NCI-H748 (cell line): ENCODE measurements around the gene THSD7A.

ENCODE experiments used
- DNase-seq: peaks from one replicate; lab custom pipeline; 2025; ENCODE audit not compliant: unreplicated experiment; lab: John Stamatoyannopoulos, UW

Gene THSD7A

DNA sequence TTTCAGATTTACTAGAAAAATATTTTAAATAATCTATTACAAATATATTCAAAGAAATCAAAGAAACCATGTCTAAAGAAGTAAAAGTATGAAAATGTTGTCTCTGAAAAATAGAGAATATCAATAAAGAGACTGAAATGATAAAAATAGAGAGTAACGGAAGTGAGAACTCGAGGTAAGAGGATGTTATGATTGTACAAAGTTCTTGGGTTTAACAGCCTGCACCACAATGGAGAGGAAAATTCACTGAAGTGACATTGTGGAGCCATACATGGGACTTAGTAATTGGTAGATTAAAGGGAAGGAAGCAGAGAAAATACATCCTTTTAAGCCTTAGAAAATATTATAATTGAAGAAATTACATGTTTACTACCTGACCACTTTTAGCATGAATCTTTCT, 77.9 kb downstream of the THSD7A start:
- no peak for DNase-seq

DNA sequence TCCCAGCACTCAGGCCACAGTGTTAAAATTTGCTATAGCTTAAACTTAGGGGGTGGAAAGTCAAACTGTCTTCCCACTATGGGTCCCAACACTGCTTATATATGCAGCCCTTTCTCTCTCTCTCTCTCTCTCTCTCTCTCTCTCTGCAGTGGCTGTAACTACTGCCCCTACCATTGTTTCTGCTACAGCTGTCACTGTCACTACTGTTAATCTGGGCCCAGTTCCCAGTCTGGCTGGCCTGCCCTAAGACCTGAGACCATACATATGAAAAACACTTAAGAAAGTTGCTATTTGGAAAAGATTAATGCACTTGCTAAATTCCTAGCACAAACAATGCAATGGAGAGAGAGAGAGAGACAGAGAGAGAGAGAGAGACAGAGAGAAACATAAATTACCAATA, 78.6 kb downstream of the THSD7A start:
- no peak for DNase-seq

DNA sequence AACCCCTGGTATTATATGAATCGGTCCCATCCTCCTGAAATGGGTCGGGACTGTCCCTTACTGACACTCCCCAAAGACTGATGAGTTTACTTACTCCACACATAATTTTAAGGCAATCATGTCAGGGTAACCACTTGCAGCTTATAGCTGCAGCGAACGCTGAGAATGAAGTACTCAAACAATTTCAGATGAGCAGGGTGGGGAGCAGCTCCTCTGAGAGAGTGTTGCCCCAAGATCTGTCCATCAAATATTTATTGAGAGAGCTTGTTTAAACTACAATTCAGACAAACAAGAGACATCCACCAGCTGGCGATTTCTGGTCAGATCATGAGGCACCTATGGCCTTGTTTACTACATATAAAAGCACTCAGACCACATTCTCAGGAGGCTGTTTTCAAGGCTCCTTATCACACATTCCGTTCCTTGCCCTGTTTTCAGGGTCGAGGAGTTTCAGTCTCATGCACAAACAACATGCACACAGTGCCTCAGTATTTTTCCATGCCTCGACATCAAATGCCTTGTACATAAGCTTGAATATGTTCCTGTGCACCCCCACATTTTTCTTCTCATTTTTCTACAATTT, 80.1 kb downstream of the THSD7A start:
- DNase-seq = peak; percentile 26

DNA sequence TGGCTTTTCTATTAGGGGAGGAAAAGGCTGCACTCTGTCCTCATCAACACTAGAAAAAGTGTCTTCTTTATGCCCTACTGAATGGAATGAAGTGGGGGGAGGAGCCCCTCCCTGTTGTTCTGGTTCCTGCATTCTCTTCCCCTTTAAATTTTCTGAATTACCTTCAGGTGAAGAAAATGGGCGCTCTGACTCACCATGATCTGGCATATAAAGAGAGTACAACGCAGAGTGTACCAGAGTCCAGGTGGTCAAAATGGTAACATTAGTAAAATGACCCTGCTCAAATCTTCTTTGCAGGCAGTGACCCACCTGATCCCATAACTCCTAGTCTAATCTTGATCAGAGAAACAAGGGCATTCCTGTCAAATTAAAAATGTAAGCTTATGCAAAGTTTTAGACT, 80.7 kb downstream of the THSD7A start:
- DNase-seq = no peak

DNA sequence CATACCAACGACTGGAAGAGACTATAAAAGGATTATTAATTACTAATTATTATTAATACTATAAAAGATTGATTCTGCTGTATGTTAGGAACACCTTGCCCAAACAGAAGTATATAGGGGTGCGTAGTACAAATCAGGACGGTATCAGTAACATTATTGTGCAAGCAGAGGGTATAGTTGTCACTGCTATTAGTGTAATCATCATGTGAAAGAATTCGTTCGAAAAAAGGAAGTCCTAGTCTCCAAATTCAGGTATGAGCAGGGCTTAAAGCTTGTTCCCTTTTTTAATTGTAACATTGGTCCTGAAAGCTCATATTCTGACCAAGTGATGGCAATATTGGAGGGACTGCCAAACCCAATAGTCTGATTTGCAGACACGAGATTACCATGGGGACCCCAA, 81.8 kb downstream of the THSD7A start:
- DNase-seq = no peak

DNA sequence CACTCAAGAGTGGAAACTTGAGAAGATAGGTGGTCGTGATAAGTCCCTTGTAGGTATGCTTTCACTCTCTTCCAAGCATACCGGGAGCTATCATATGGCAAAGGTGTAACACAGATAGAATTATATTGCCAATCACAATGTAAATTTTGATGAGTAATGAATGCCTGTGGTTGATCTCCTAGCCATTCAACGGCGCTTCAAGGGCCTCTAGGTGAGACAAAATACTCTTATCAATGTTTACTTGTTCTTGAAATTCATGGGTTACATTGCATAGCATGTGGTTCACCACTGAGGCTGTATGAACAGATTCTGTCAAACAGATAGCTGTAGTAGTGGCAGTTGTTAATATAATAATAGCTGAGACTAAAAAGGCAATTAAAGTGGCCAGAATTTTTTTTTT, 82.4 kb downstream of the THSD7A start:
- DNase-seq = no peak

DNA sequence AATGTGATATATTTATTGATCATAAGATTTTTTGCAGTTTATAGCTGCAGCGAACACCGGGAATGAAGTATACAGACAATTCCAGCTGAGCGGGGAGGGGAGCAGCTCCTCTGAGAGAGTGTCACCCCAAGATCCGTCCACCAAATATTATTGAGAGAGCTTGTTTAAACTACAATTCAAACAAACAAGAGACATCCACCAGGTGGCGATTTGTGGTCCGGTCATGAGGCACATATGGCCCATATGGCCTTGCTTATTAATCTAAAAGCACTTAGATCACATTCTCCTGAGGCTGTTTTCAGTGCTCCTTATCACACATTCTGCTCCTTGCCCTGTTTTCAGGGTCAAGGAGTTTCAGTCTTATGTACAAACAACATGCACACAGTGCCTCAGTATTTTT, 83.1 kb downstream of the THSD7A start:
- DNase-seq = peak; percentile 28

DNA sequence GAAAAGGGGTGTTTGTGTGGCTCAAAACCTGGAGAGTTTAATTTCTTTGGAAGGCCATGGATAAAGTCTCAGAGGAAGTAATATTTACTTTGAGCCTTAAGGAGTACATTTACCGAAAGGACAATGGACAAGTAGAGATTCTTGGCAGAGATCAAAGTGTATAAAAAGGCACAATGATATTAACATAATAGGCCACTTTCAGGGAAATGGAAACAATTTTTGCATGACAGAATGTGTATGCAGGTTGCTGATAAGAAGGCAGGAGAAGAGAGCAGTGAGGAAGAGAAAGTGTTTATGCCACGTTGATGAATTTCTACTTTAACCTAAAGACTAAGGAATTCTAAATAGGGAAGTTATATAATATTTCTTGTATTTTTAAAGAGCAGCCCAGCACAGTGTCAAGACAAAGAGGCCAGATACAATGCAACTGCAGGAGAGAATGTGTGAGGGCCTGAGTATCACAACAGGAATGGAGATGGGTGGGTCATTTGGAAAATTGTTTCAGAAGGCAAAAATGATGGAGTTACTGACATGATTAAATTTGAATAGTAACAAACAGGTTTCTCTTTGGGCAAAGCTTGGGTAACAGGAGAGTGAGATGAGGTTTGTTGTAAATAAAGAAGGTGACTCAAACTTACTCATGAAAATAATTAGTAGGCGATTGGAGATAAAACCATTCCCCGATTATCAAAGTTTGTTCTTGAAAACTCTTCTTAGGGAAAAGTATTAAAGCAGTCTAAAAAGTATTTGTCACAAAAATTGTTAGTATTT, 84.1 kb downstream of the THSD7A start:
- DNase-seq = no peak

DNA sequence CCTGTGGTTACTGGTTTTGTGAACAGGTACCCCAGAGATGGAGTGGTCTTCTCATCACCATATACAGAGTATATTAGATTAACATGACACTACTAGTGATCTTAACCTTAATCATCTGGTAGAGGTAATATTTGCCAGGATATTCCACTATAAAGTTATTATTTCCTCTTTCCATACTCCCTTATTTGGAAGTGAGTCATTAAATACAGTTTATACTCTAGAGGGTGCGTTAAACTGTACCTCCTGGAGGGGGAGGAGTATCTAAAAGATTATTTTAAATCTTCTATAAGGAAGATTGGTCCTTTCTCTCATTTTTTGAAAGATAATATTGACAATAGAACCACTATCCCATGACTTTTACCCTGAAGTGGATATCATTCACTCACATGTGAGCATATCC, 85.4 kb downstream of the THSD7A start:
- DNase-seq = no peak

DNA sequence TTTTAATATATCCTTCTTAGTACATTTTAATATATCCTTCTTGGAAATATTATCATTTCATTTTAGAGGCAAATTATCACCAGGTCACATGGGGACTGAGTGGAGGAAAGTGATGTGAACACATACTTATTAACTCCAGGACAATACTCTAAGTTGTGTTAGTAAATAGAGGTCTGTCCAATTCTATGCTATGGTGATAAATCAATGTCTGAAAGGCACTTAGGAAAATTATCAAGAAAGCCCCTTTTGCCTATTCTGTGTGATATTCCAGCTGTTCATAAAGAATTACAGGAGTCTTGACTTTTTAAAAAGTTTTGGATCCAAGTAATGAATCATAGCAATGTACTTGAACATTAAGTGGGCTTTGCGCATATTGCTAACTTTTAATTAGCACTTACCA, 88.5 kb downstream of the THSD7A start:
- DNase-seq = no peak

DNA sequence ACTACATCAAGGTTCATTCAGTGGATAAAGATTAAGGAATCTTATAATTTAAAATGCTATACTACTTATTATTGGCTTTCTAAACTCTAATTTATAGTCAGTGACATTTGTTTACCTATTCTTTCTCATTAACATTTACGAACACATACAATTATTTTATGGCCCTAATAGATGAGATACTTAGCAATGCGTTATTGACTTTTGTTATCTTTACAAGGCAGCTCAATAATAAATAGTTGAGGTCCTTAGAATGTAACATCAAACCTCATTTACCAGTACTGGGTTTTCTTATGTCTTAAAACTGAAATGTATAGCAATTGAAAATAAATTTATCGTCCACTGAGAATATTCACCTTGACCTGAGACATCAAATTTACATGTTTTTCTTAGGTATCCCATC, 89.0 kb downstream of the THSD7A start:
- DNase-seq = no peak

DNA sequence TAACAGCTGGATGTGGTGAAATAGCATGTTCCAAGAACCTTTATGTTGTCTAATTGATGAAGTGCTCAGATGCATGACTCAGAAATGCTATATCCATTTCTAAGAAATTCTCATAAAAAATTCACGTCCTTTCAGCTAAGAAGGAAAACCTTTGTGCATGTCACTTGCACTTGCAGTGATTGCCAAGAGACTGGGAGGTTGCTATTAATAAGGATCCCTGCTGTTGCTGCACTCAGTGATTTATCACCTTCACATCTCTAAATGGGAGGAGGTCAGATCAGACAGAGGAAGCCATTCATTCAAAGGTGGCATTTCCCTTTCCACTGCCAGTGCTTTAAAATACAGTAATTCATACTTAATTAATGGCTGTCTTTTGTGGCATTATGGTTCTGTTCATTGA, 89.5 kb downstream of the THSD7A start:
- DNase-seq = peak; percentile 96

DNA sequence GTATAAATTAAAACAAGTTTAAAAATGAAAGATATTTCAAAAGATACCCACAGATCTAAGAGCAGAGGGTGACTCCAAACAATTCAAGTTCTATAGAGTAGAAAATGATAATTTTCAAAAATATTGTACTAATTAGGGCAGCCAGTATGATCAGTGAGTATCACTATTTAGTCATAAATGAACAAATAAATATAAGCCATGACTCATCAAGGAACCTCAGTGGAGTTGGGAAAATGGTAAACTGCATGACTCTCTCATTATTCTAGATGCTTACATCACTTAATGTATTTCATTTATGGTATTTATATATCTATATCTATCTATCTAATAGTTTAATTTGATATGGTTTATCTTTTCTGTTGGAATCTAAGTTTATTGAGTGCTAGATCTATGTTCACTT, 94.3 kb downstream of the THSD7A start:
- no peak for DNase-seq

DNA sequence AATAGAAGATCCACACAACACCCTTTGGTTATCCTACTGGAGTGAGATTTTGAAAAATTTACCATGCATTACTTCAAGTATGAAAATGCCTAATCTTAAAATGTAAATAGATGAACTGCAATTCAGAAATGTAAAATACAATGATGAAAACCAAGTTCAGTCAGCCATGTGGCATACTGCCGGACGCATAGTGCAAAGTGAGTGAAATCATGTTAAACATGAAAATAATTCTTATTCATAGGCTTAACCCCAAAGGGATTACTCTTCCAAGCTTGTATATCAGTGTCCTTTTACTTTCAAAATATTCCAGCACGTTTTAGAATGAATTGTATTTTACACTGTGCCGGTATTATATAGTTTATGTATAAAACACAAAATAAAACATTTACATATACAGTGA, 99.8 kb downstream of the THSD7A start:
- DNase-seq = no peak

DNA sequence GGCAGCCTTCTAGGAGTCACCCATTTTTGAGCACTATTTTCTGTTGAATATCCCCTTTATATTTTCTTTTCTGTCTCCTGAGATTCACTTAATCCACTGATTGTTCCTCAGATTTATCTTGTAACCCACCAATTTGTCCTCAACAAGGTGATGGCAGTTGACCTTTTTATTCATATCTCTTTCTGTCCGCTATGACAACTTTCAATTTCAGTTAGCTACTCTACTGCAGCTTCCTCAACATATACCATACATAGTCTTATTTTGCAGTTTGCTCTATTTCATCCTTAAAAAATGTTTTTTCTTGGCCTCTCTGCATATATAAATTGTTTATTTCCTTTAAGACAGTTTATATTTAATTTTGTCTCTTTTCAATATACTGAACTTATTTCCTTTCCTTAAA, 101.3 kb downstream of the THSD7A start:
- no peak for DNase-seq

DNA sequence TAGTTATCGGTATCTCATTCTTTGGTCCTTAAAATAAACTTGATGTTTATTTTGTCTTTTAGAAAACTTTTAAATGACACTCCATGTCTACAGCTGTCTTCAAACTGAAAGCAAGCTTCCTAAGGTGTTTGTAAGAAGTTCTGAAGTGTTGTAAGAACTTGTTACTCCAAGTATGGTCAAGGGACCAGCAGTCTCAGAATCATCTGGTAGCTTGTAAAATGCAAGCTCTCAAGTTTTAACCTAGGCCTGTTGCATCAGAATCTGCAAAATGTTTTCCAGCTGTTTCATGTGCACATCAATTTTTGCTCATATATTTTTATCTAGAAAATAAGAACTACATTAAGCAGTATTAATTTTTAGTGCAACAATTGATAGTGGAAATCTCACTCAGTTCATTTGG, 104.1 kb downstream of the THSD7A start:
- DNase-seq = no peak

DNA sequence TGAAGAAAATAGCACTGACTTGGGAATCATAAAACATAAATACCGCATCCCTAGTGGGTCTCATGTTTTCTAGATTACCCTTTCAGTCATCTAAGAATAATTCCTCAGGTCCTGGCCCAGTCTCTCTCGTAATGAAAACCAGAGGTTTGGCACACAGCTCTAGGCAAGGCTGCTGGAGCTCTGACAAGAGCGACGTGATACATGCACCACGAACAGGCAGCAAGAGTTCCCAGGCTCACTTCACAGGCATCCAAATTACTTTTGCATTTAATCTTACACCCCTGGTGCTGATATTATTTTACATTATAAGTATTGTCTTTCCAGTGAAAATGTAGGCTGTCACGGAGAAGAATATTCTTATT, 105.2 kb downstream of the THSD7A start:
- no peak for DNase-seq

DNA sequence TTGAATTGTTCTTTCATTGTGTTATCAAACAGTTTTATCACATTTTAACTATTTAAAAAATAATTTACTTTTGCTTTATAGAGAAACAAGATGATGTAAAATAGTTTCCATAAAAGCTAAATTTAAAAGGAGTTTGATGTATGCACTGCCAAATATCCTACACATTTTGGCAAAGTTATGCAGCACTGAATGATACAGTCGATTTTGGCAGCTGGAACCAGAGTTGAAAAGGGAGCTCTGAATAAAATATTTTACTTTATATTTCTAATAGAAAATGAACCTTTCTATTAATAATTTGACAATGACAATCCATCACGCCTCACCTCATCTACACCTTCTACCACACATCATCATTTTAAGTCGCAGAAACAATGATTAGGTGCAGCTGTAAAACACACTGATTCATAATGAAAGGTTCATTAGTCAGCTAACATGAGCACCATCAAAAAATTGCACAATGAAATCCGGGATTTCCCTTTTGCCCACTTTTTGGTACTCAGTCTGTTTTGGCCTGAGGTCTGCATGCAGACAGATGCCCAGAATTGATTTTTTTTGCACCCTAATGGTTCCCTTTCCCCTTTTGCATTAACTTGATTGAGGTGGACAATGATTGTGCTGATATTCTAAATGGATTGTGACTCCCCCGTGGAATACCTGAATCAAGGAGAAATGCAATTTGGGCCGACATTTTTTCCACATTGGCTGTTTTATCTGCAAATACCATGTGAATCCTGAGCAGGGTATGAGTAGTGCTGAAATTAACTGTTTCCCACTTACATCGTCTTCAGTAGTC, 105.8 kb downstream of the THSD7A start:
- DNase-seq = no peak

DNA sequence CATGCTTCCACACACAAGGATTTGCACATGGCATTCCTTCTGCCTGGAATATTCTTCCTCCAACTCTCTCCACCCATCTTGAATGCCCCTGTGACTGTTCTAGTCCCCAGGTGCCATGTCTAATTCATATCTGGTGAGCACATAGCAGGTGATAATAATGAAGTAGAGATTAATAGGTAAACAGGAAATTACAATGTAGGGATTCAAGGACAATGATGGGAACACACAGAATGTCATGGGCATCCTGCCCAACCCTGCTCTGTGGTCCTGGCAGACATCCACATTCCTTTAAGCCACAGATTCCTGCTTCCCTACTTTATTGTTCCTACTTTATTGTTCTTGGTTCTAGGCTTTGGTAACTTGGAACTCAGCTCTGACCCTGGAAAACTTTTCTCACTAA, 115.8 kb downstream of the THSD7A start:
- DNase-seq = peak; percentile 62

DNA sequence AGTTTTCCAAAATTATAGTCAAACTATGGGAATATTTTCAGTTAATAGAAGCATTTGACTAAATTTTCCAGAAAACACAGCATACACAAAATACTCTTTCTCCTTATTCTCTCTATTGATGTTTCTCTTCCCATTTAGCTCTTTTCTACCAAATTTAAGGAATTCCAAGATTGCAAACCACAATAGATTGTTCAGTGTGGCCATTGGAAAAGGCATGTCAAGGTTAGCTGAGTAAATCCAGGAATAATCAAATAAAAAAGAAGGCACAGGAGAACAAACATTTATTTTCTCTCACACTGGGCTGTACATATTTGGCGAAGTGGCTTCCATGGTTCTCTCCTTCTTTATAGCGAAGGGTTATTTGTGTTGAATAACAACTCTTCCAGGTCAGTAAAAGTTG, 117.3 kb downstream of the THSD7A start:
- DNase-seq = no peak

DNA sequence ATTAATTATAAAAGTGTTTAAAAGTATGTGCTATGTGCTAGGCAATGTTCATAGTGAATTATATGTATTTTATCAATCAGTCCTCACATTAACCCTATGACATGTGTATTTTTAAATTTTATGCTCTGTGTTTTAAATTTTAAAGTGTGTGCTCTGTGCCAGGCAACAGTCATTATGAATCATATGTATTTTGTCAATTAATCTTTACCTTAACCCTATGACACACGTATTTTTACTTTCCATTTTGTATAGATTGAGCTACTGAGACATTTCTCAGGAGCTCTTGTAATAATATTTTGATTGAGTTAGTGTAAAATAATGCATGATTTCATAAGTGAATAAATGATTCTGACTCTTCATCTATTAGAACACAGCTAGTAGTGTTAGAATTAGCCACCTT, 117.8 kb downstream of the THSD7A start:
- no peak for DNase-seq

DNA sequence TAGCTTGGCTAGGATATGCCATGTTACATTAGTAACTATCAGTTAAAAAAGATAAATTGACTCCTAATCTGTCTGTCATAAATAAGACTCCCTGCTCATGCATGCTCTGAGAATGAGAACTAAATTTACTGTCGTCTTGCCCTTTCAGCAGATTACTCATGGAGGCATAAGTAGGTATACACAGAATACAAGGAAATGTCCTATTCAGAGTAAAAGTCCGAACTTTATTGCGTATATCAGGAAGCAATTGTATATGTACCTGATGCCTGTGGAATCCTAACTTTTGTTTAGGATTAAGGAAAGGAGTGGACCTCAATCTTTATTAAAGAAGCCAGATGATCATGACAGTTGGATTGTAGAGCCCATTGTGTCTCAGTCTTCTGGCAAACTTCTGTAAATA, 118.6 kb downstream of the THSD7A start:
- no peak for DNase-seq
